Middle frontal gyrus (tissue), 1 donor: Measurements from ENCODE around the gene HMCN2.
"Not testable (repeated sequence)": the region's sequence is repeated elsewhere in the genome, so short reads cannot be mapped to it uniquely, and the experiment has no call there.

Experiments used
- DNase-seq: peaks from one replicate; pipeline ENCODE4 v3.0.0-alpha.2; 2015; ENCODE audit warnings: low spot score; ENCODE audit errors: extremely low spot score

The HMCN2 gene

GRCh38 chr9:130330202-130330862 lies 64.8 kb downstream of the HMCN2 start:
- no peak for DNase-seq

- no peak for DNase-seq
Measured at GRCh38 chr9:130331061-130331460, 65.5 kb downstream of the HMCN2 start.

GRCh38 chr9:130331573-130331972 lies 66.0 kb downstream of the HMCN2 start:
- no peak for DNase-seq

- DNase-seq: no peak
Measured at GRCh38 chr9:130332384-130332926, 66.9 kb downstream of the HMCN2 start.

GRCh38 chr9:130333041-130333711 lies 67.6 kb downstream of the HMCN2 start:
- DNase-seq: no peak

GRCh38 chr9:130333712-130334062 lies 68.1 kb downstream of the HMCN2 start:
- no peak for DNase-seq

GRCh38 chr9:130334915-130335314 lies 69.4 kb downstream of the HMCN2 start:
- no peak for DNase-seq

- no peak for DNase-seq
Measured at GRCh38 chr9:130336027-130336610, 70.6 kb downstream of the HMCN2 start.

GRCh38 chr9:130336885-130337284 lies 71.3 kb downstream of the HMCN2 start:
- DNase-seq: no peak

- DNase-seq: no peak
Measured at GRCh38 chr9:130337318-130337717, 71.8 kb downstream of the HMCN2 start.

- DNase-seq: no peak
Measured at GRCh38 chr9:130337784-130338380, 72.3 kb downstream of the HMCN2 start.

- DNase-seq: not testable (repeated sequence)
Measured at GRCh38 chr9:130338891-130339290, 73.3 kb downstream of the HMCN2 start.

- DNase-seq: no peak
Measured at GRCh38 chr9:130339306-130339705, 73.7 kb downstream of the HMCN2 start.

- DNase-seq: no peak
Measured at GRCh38 chr9:130340011-130340410, 74.5 kb downstream of the HMCN2 start.

GRCh38 chr9:130340557-130340956 lies 75.0 kb downstream of the HMCN2 start:
- not testable (repeated sequence) for DNase-seq

- no peak for DNase-seq
Measured at GRCh38 chr9:130341128-130341527, 75.6 kb downstream of the HMCN2 start.

- no peak for DNase-seq
Measured at GRCh38 chr9:130341839-130342713, 76.5 kb downstream of the HMCN2 start.

GRCh38 chr9:130342714-130343085 lies 77.1 kb downstream of the HMCN2 start:
- no peak for DNase-seq

- DNase-seq: no peak
Measured at GRCh38 chr9:130343445-130343918, 77.9 kb downstream of the HMCN2 start.

GRCh38 chr9:130344366-130344765 lies 78.8 kb downstream of the HMCN2 start:
- no peak for DNase-seq
